ENCODE data around the gene PAXX. TPM values are rescaled to one million over a fixed set of nuclear protein-coding genes. Genes with fewer than 3 reads are reported as not detected.
A peak's percentile ranks its signal among the peaks of the same experiment; 100 is the strongest.

Gene PAXX
- total and polyA plus RNA-seq, 9 of the 15 experiments (the other 6 are each of a cell fraction or from before 2014, with no cell fraction given): 1.2 to 175 (median 38.5) TPM

DNA sequence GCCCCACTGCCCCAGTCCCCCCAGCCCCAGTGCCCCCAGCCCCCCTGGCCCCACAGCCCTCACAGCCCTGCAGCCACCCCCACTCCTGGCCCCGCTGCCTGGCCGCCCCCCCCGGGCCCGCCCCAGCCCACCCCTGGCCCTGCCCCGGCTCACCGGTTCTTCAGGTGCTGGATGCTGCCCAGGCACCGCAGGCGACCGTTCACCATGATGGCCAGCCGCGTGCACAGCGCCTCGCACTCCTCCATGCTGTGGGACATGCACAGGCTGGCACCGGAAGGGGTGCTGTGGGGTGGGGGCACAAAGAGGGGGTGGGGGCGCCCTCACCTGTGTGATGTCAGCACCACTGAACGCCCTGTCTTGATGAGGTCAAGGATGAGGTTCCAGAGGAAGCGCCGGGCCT is 17.0 kb downstream of the PAXX start (continued):
- TF ChIP-seq, protein P1, sequence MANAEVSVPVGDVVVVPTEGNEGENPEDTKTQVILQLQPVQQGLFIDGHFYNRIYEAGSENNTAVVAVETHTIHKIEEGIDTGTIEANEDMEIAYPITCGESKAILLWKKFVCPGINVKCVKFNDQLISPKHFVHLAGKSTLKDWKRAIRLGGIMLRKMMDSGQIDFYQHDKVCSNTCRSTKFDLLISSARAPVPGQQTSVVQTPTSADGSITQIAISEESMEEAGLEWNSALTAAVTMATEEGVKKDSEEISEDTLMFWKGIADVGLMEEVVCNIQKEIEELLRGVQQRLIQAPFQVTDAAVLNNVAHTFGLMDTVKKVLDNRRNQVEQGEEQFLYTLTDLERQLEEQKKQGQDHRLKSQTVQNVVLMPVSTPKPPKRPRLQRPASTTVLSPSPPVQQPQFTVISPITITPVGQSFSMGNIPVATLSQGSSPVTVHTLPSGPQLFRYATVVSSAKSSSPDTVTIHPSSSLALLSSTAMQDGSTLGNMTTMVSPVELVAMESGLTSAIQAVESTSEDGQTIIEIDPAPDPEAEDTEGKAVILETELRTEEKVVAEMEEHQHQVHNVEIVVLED (CRISPR knock-in tag; IDR thresholded peaks at IDR 0.05): no peak
- TF ChIP-seq NCOA2 (IDR thresholded peaks at IDR 0.05; ENCODE audit: partially characterized antibody in 2 of 2) (no peak), RUNX1 (IDR thresholded peaks at IDR 0.05; ENCODE audit: low read depth) (no peak), STAG1 (CRISPR knock-in tag; IDR thresholded peaks at IDR 0.05; ENCODE audit: borderline replicate concordance) (no peak)

DNA sequence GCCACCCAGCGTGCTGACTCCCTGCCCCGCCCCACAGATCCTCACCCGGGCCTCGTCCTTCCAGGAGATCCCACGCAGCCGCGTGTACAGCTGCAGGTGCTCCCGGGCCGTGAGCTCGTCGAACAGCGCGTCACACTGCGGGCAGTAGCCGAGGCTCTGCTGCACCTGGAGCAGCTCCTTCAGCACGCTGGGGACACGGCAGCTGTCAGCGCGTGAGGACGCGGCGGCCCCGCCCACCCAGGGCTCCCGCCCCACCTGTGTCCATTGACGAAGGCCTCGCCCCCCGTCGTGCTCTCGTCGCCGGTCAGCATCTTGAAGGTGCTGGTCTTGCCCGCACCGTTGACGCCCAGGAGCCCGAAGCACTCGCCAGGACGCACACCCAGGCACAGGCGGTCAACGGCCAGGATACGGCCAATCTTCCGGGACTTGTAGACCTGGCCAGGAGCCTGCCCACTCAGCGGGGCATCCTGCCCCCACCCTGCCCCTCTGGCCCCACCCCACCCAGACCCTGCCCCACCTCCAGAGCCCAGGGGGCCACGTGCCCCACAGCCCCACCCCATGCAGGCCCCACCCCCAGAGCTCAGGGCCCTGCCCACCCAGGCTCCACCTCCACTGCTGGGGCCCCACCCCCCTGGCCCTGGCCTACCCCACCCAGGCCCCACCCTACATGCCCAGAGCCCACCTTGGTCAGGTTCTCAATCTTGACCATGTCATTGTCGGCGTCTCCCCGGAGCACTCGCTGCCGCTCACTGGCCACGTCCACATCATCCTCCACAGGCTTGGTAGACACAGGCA is 17.9 kb downstream of the PAXX start:
- POLR2A ChIA-PET: interaction anchor here (0.7 to 1.5 kb wide), 2 partner anchors 12 to 39 kb away, joined by 3 to 4 read pairs; no protein-coding TSS in a partner anchor
- H3K27ac ChIP-seq (ENCODE audit: extremely low read depth, low read depth, low read length): no peak overlapping the region
- DNase-seq (ENCODE audit: extremely low read depth in 1 of 4, low spot score in 3 of 4): peak in 3 of 4 experiments; percentile 48 to 76 (median 65)
- H3K36me3 ChIP-seq (ENCODE audit: control insufficient read depth, insufficient read depth, low read length): no peaks in the 10 kb centered on the region
- H3K9ac ChIP-seq (ENCODE audit: insufficient read depth in 1 of 2, low read depth in 2 of 2, low read length in 2 of 2): no peak overlapping the region; a peak in 1 of 4 replicates
- H4K20me1 ChIP-seq (replicated peaks; ENCODE audit: control insufficient read depth, insufficient read depth, low read length): no peaks in the 10 kb centered on the region
- WGBS (ENCODE audit: insufficient coverage, low coverage, missing lambda C conversion rate): 48% methylated on average over 30 of the region's 49 CpGs
- intact Hi-C loops (cut with micrococcal nuclease) (no loop called here), in situ Hi-C loops (cut with MboI) (no loop called here)
- no peaks in the 10 kb centered on the region for H3K79me2 ChIP-seq (ENCODE audit: control insufficient read depth, insufficient read depth, low read length)
- peak; percentile 81 for ATAC-seq
- peaks cover 0 to 76% of the 10 kb centered on the region in 2 experiments; a peak in 2 of 5 replicates for H3K4me1 ChIP-seq (replicated peaks in 1 of 2; ENCODE audit: control insufficient read depth in 2 of 2, insufficient read depth in 2 of 2, low read length in 2 of 2)
- H3K9me1 ChIP-seq (ENCODE audit: control insufficient read depth, insufficient read depth, low read length): no peaks in the 10 kb centered on the region
- no peak overlapping the region for H3K4me2 ChIP-seq (ENCODE audit: insufficient read depth, low read length)
- BruUV-seq (replicated peaks): no TSS peak
- CTCF ChIA-PET (ENCODE audit: low intra/inter-chr PET ratio): no interaction called here
- no peaks in the 10 kb centered on the region for H3K9me3 ChIP-seq (replicated peaks; ENCODE audit: control insufficient read depth, insufficient read depth, low read depth, low read length)
- FAIRE-seq: no peak
- no peak overlapping the region for H3K4me3 ChIP-seq
- H2AFZ ChIP-seq (ENCODE audit: low read depth, low read length): no peak overlapping the region
- no peaks in the 10 kb centered on the region for H3K27me3 ChIP-seq (ENCODE audit: control insufficient read depth in 2 of 2, insufficient read depth in 2 of 2, low read length in 2 of 2)
- TF ChIP-seq FUS (optimal IDR thresholded peaks at IDR 0.05; ENCODE audit: low read depth, low read length) (no peak), EGR1 (conservative IDR thresholded peaks at IDR 0.05) (no peak), NCOA2 (IDR thresholded peaks at IDR 0.05; ENCODE audit: partially characterized antibody in 2 of 2) (no peak)
- TF ChIP-seq, protein P2, sequence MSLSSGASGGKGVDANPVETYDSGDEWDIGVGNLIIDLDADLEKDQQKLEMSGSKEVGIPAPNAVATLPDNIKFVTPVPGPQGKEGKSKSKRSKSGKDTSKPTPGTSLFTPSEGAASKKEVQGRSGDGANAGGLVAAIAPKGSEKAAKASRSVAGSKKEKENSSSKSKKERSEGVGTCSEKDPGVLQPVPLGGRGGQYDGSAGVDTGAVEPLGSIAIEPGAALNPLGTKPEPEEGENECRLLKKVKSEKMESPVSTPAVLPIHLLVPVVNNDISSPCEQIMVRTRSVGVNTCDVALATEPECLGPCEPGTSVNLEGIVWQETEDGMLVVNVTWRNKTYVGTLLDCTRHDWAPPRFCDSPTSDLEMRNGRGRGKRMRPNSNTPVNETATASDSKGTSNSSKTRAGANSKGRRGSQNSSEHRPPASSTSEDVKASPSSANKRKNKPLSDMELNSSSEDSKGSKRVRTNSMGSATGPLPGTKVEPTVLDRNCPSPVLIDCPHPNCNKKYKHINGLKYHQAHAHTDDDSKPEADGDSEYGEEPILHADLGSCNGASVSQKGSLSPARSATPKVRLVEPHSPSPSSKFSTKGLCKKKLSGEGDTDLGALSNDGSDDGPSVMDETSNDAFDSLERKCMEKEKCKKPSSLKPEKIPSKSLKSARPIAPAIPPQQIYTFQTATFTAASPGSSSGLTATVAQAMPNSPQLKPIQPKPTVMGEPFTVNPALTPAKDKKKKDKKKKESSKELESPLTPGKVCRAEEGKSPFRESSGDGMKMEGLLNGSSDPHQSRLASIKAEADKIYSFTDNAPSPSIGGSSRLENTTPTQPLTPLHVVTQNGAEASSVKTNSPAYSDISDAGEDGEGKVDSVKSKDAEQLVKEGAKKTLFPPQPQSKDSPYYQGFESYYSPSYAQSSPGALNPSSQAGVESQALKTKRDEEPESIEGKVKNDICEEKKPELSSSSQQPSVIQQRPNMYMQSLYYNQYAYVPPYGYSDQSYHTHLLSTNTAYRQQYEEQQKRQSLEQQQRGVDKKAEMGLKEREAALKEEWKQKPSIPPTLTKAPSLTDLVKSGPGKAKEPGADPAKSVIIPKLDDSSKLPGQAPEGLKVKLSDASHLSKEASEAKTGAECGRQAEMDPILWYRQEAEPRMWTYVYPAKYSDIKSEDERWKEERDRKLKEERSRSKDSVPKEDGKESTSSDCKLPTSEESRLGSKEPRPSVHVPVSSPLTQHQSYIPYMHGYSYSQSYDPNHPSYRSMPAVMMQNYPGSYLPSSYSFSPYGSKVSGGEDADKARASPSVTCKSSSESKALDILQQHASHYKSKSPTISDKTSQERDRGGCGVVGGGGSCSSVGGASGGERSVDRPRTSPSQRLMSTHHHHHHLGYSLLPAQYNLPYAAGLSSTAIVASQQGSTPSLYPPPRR (CRISPR knock-in tag; IDR thresholded peaks at IDR 0.05; ENCODE audit: borderline replicate concordance): no peak
- TF ChIP-seq, protein P3, sequence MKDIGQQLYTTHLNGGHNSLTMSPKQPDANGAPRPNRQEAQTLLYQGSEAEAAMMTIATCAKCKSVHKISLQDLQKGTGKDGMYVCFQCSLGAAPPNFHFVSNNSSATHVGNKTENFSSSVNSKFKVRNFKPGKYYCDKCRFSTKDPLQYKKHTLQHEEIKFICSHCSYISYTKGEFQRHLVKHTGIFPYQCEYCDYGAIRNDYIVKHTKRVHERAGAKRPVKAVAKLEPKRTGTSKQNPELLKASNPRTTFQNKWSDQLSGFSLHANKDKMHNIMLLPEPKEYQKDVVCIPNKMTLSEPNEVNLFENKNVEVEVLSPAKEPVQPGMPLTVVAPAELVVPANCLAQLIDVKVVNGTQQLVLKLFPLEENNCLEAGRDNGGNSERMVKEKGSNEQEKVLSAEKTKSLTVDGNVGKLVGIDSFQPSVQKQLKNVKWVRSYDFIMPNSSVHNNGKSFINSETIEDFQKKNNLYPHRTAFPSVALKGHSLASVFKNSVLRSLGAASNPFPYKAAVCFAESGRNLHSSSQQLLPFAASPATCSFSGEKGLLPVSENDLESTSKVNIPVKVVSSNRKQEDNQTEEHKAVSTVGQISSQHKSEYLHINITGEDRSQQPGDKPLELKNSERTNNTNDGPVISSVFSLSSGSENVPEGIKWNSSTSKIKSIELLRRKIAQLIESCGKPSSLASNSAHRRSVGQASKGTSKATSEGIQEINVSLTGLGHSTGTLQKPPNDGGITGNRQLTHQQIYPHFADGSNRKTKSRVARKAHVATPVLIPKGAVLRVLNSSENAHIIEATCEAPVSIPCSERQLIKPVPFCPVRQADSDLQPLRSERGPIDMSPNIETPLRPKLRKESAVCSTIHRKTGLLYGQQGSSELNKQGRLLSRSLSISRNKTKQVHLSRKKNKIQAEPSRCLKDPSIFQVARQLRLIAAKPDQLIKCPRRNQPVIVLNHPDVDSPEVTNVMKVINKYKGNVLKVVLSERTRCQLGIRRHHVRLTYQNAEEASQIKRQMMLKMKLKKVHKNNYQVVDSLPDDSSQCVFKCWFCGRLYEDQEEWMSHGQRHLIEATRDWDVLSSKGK (CRISPR knock-in tag; IDR thresholded peaks at IDR 0.05): no peak

Data from K562 (cell line).